SK-N-SH treated with all-trans-retinoic acid at 6 μM for 48 hours (cell line): ENCODE measurements around the gene CDT1.

Source experiments
- ATAC-seq: fragments of 200-7000 bp; cut with Tn5 transposase; 3 replicates; pipeline ENCODE4 v1.9.1; 2020; ENCODE audit warnings: mild to moderate bottlenecking, moderate library complexity
- ARNTL ChIP-seq: fragments of 450-650 bp; formaldehyde crosslinking; IDR thresholded peaks from 2 replicates; pipeline ENCODE4 v1.5.0; 2020; ENCODE audit warnings: low read depth, mild to moderate bottlenecking, moderate library complexity, borderline replicate concordance
- BACH2 ChIP-seq: fragments of 250-450 bp; sonication (Bioruptor Pico); IDR thresholded peaks from 2 replicates; pipeline ENCODE4 v1.9.0; 2021; ENCODE audit warnings: mild to moderate bottlenecking, borderline replicate concordance
- CREB5 ChIP-seq: fragments of 250-450 bp; sonication (Bioruptor Pico); IDR thresholded peaks from 2 replicates; pipeline ENCODE4 v1.5.1; 2020; ENCODE audit warnings: low read depth, mild to moderate bottlenecking, moderate library complexity
- CSDC2 ChIP-seq: fragments of 250-450 bp; sonication (Bioruptor Pico); IDR thresholded peaks from 2 replicates; pipeline ENCODE4 v1.5.0; 2020; ENCODE audit warnings: mild to moderate bottlenecking, moderate library complexity
- CSRNP3 ChIP-seq: fragments of 250-450 bp; sonication (Bioruptor Pico); IDR thresholded peaks from 2 replicates; pipeline ENCODE4 v1.5.1; 2021; ENCODE audit warnings: mild to moderate bottlenecking, moderate library complexity
- ESRRG ChIP-seq: fragments of 250-450 bp; sonication (Bioruptor Pico); IDR thresholded peaks from 2 replicates; pipeline ENCODE4 v1.6.1; 2021; ENCODE audit warnings: mild to moderate bottlenecking
- GLIS3 ChIP-seq: fragments of 250-450 bp; sonication (Bioruptor Pico); IDR thresholded peaks from 2 replicates; pipeline ENCODE4 v1.5.0; 2020; ENCODE audit warnings: mild to moderate bottlenecking, moderate library complexity
- ISL1 ChIP-seq: fragments of 250-450 bp; sonication (Bioruptor Pico); IDR thresholded peaks from 2 replicates; pipeline ENCODE4 v2.1.2; 2022; ENCODE audit warnings: mild to moderate bottlenecking, moderate library complexity
- OSR1 ChIP-seq: fragments of 250-450 bp; sonication (Bioruptor Pico); IDR thresholded peaks from 2 replicates; pipeline ENCODE4 v1.8.0; 2022; ENCODE audit warnings: moderate library complexity, mild to moderate bottlenecking, inconsistent platforms
- PATZ1 ChIP-seq: fragments of 250-450 bp; sonication (Bioruptor Pico); IDR thresholded peaks from 2 replicates; pipeline ENCODE4 v1.8.0; 2020; ENCODE audit warnings: mild to moderate bottlenecking, moderate library complexity, borderline replicate concordance
- POU6F1 ChIP-seq: fragments of 250-450 bp; sonication (Bioruptor Pico); IDR thresholded peaks from 2 replicates; pipeline ENCODE4 v1.8.0; 2021; ENCODE audit warnings: low read depth, mild to moderate bottlenecking, moderate library complexity, borderline replicate concordance
- PPARA ChIP-seq: fragments of 250-450 bp; sonication (Bioruptor Pico); IDR thresholded peaks from 2 replicates; pipeline ENCODE4 v1.5.0; 2020; ENCODE audit warnings: mild to moderate bottlenecking, borderline replicate concordance
- RARB ChIP-seq: fragments of 250-450 bp; sonication (Bioruptor Pico); IDR thresholded peaks from 2 replicates; pipeline ENCODE4 v1.8.0; 2021; ENCODE audit warnings: mild to moderate bottlenecking, moderate library complexity
- SNAI2 ChIP-seq: fragments of 250-450 bp; sonication (Bioruptor Pico); IDR thresholded peaks from 2 replicates; pipeline ENCODE4 v1.5.0; 2020; ENCODE audit warnings: mild to moderate bottlenecking, moderate library complexity
- TOX ChIP-seq: fragments of 250-450 bp; sonication (Bioruptor Pico); IDR thresholded peaks from 2 replicates; pipeline ENCODE4 v1.8.0; 2021; ENCODE audit warnings: mild to moderate bottlenecking, moderate library complexity, borderline replicate concordance
- TSHZ2 ChIP-seq: fragments of 250-450 bp; sonication (Bioruptor Pico); IDR thresholded peaks from 2 replicates; pipeline ENCODE4 v1.5.0; 2020; ENCODE audit warnings: mild to moderate bottlenecking, moderate library complexity
- ZC3H10 ChIP-seq: fragments of 250-450 bp; sonication (Bioruptor Pico); IDR thresholded peaks from 2 replicates; pipeline ENCODE4 v1.5.1; 2021; ENCODE audit warnings: mild to moderate bottlenecking, moderate library complexity
- ZFP30 ChIP-seq: fragments of 450-650 bp; formaldehyde crosslinking; IDR thresholded peaks from 2 replicates; pipeline ENCODE4 v1.5.0; 2022; ENCODE audit warnings: mild to moderate bottlenecking, moderate library complexity
- ZNF565 ChIP-seq: fragments of 450-650 bp; formaldehyde crosslinking; conservative IDR thresholded peaks from 2 replicates; pipeline ENCODE4 v1.5.0; 2020; ENCODE audit warnings: low read depth, mild to moderate bottlenecking, moderate library complexity
- ZNF70 ChIP-seq: fragments of 450-650 bp; formaldehyde crosslinking; IDR thresholded peaks from 2 replicates; pipeline ENCODE4 v1.5.0; 2020; ENCODE audit warnings: mild to moderate bottlenecking, moderate library complexity

CDT1 gene

GRCh38 chr16:88816736-88817535 is 13.3 kb downstream of the CDT1 start:
- no peak for ATAC-seq
- TF ChIP-seq BACH2 (no peak), TOX (CRISPR knock-in tag) (no peak), SNAI2 (CRISPR knock-in tag) (no peak), POU6F1 (no peak)

- ATAC-seq = no peak
- no peak for TF ChIP-seq CREB5
- no peak for TF ChIP-seq ARNTL (CRISPR knock-in tag)
- no peak for TF ChIP-seq OSR1 (CRISPR knock-in tag)
Observed at GRCh38 chr16:88817785-88818574, 14.4 kb downstream of the CDT1 start.

- TF ChIP-seq ARNTL (CRISPR knock-in tag) = no peak
- no peak for TF ChIP-seq ZC3H10 (CRISPR knock-in tag)
- no peak for TF ChIP-seq CSDC2 (CRISPR knock-in tag)
- no peak for TF ChIP-seq RARB (CRISPR knock-in tag)
- TF ChIP-seq, all 23 proteins: peak for 0
- ATAC-seq = no peak
Observed at GRCh38 chr16:88818575-88818874, 14.9 kb downstream of the CDT1 start.

GRCh38 chr16:88819126-88819525 is 15.5 kb downstream of the CDT1 start:
- no peak for ATAC-seq
- no peak for TF ChIP-seq POU6F1
- TF ChIP-seq, all 23 proteins: peak for 0

- ATAC-seq = no peak
- TF ChIP-seq GLIS3 = no peak
- TF ChIP-seq CREB5 = no peak
- no peak for TF ChIP-seq PPARA
- no peak for TF ChIP-seq ESRRG (CRISPR knock-in tag)
- TF ChIP-seq ZC3H10 (CRISPR knock-in tag) = no peak
- TF ChIP-seq TSHZ2 (CRISPR knock-in tag) = no peak
- no peak for TF ChIP-seq CSRNP3 (CRISPR knock-in tag)
- no peak for TF ChIP-seq PATZ1 (CRISPR knock-in tag)
- TF ChIP-seq ZFP30 (CRISPR knock-in tag) = no peak
- TF ChIP-seq ISL1 (CRISPR knock-in tag) = no peak
- no peak for TF ChIP-seq TOX (CRISPR knock-in tag)
- TF ChIP-seq ARNTL (CRISPR knock-in tag) = no peak
- no peak for TF ChIP-seq ZNF70
- no peak for TF ChIP-seq ZNF565 (CRISPR knock-in tag)
- no peak for TF ChIP-seq CSDC2 (CRISPR knock-in tag)
Observed at GRCh38 chr16:88820385-88821025, 16.9 kb downstream of the CDT1 start.
